H9 (cell line): Measurements from ENCODE around the gene TRRAP. TPM values are rescaled to one million over a fixed set of nuclear protein-coding genes. Genes with fewer than 3 reads are reported as not detected.

Experiments used
- DNase-seq: peaks from one replicate; pipeline ENCODE4 v3.0.0-alpha.2; 2017
- H2AFZ ChIP-seq: one replicate; pipeline ENCODE4 v1.6.1; 2013; ENCODE audit warnings: mild to moderate bottlenecking, low read length, control low read depth, moderate library complexity
- H2AK5ac ChIP-seq: 2 replicates; pipeline ENCODE4 v1.6.1; 2013; ENCODE audit warnings: low read length, control low read depth, mixed read lengths; ENCODE audit not compliant: insufficient read length
- H2BK120ac ChIP-seq: one replicate; pipeline ENCODE4 v1.6.1; 2013; ENCODE audit warnings: low read depth, mild to moderate bottlenecking, low read length, control low read depth, inconsistent platforms; ENCODE audit not compliant: poor library complexity, severe bottlenecking
- H2BK12ac ChIP-seq: 2 replicates; pipeline ENCODE4 v1.6.1; 2013; ENCODE audit warnings: low read length, control low read depth, mixed read lengths, low read depth; ENCODE audit not compliant: insufficient read length
- H2BK15ac ChIP-seq: 2 replicates; pipeline ENCODE4 v1.6.1; 2013; ENCODE audit warnings: low read depth, low read length, control low read depth
- H2BK20ac ChIP-seq: one replicate; pipeline ENCODE4 v1.6.1; 2013; ENCODE audit warnings: low read depth, mild to moderate bottlenecking, low read length, control low read depth, inconsistent platforms; ENCODE audit not compliant: poor library complexity, severe bottlenecking
- H2BK5ac ChIP-seq: 2 replicates; pipeline ENCODE4 v1.6.1; 2013; ENCODE audit warnings: low read length, control low read depth, mixed read lengths; ENCODE audit not compliant: insufficient read length
- H3K14ac ChIP-seq: 2 replicates; pipeline ENCODE4 v1.6.1; 2013; ENCODE audit warnings: low read length, control low read depth; ENCODE audit not compliant: insufficient read depth
- H3K18ac ChIP-seq: 2 replicates; pipeline ENCODE4 v1.6.1; 2013; ENCODE audit warnings: low read depth, mild to moderate bottlenecking, mixed read lengths, low read length, control low read depth; ENCODE audit not compliant: insufficient read length
- H3K23ac ChIP-seq: 2 replicates; pipeline ENCODE4 v1.6.1; 2013; ENCODE audit warnings: low read length, control low read depth, mixed read lengths, low read depth; ENCODE audit not compliant: insufficient read length
- H3K23me2 ChIP-seq: 2 replicates; pipeline ENCODE4 v1.6.1; 2013; ENCODE audit warnings: low read depth, mild to moderate bottlenecking, mixed read lengths, low read length, control low read depth; ENCODE audit not compliant: insufficient read length, poor library complexity, severe bottlenecking
- H3K27ac ChIP-seq: 2 replicates; pipeline ENCODE4 v1.5.1; 2013; ENCODE audit warnings: low read length, control low read depth, mixed read lengths, low read depth; ENCODE audit not compliant: insufficient read length
- H3K27me3 ChIP-seq: 2 replicates; pipeline ENCODE4 v1.6.1; 2013; ENCODE audit warnings: low read length, control low read depth, inconsistent platforms; ENCODE audit not compliant: insufficient read depth
- H3K4ac ChIP-seq: 2 replicates; pipeline ENCODE4 v1.6.1; 2013; ENCODE audit warnings: low read depth, mild to moderate bottlenecking, control low read depth, inconsistent platforms, low read length, moderate library complexity
- H3K4me1 ChIP-seq: 2 replicates; pipeline ENCODE4 v1.6.1; 2013; ENCODE audit warnings: low read length, control low read depth, inconsistent platforms; ENCODE audit not compliant: insufficient read depth
- H3K4me2 ChIP-seq: 2 replicates; pipeline ENCODE4 v1.6.1; 2013; ENCODE audit warnings: low read length, control low read depth, mixed read lengths; ENCODE audit not compliant: insufficient read length, insufficient read depth
- H3K56ac ChIP-seq: 2 replicates; pipeline ENCODE4 v1.6.1; 2013; ENCODE audit warnings: low read depth, mild to moderate bottlenecking, mixed read lengths, low read length, control low read depth; ENCODE audit not compliant: insufficient read length
- H3K79me1 ChIP-seq: 2 replicates; pipeline ENCODE4 v1.6.1; 2013; ENCODE audit warnings: low read depth, mild to moderate bottlenecking, moderate library complexity, low read length, control low read depth, inconsistent platforms; ENCODE audit not compliant: insufficient read depth, poor library complexity, severe bottlenecking
- H3K79me2 ChIP-seq: 2 replicates; pipeline ENCODE4 v1.6.1; 2013; ENCODE audit warnings: low read length, control low read depth, inconsistent platforms; ENCODE audit not compliant: insufficient read depth
- H3K9ac ChIP-seq: 2 replicates; pipeline ENCODE4 v1.6.1; 2013; ENCODE audit warnings: low read length, control low read depth, mixed read lengths; ENCODE audit not compliant: insufficient read length; ENCODE audit errors: extremely low read depth
- H3K9me3 ChIP-seq: one replicate; pipeline ENCODE4 v1.6.1; 2013; ENCODE audit warnings: low read depth, low read length, inconsistent platforms; ENCODE audit not compliant: control insufficient read depth
- H3T11ph ChIP-seq: one replicate; pipeline ENCODE4 v1.6.1; 2013; ENCODE audit warnings: mild to moderate bottlenecking, low read length, control low read depth, inconsistent platforms
- H4K20me1 ChIP-seq: one replicate; pipeline ENCODE4 v1.6.1; 2013; ENCODE audit not compliant: control insufficient read depth, insufficient read length, insufficient read depth
- H4K5ac ChIP-seq: 2 replicates; pipeline ENCODE4 v1.6.1; 2013; ENCODE audit warnings: low read depth, mild to moderate bottlenecking, mixed read lengths, low read length, control low read depth; ENCODE audit not compliant: insufficient read length
- H4K8ac ChIP-seq: replicated peaks from 2 replicates; pipeline ENCODE4 v1.6.1; 2013; ENCODE audit warnings: low read length, control low read depth, mixed read lengths, low read depth; ENCODE audit not compliant: insufficient read length
- H4K91ac ChIP-seq: 2 replicates; pipeline ENCODE4 v1.6.1; 2013; ENCODE audit warnings: low read depth, mild to moderate bottlenecking, moderate library complexity, mixed read lengths, low read length, control low read depth; ENCODE audit not compliant: insufficient read length
- H3K27ac Mint-ChIP-seq, 3 experiments: 2 replicates in 2 of 3; 3 replicates in 1 of 3; pipeline ENCODE4 v1.8.0; 2020 to 2021; ENCODE audit warnings: mixed read lengths in 3 of 3, mild to moderate bottlenecking in 1 of 3, moderate library complexity in 1 of 3
- H3K27me3 Mint-ChIP-seq: 2 replicates; pipeline ENCODE4 v1.8.0; 2021; ENCODE audit warnings: low read depth, mild to moderate bottlenecking, moderate library complexity, mixed read lengths
- H3K36me3 Mint-ChIP-seq, 3 experiments: 2 replicates in 2 of 3; 3 replicates in 1 of 3; pipeline ENCODE4 v1.8.0; 2020 to 2021; ENCODE audit warnings: low read depth in 3 of 3, mixed read lengths in 3 of 3; ENCODE audit not compliant: insufficient read depth in 1 of 3
- H3K4me1 Mint-ChIP-seq, 2 experiments: 2 replicates each; pipeline ENCODE4 v1.8.0; 2020; ENCODE audit warnings: mixed read lengths in 2 of 2
- H3K4me3 Mint-ChIP-seq, 2 experiments: 2 replicates in 1 of 2; 3 replicates in 1 of 2; pipeline ENCODE4 v1.8.0; 2020 to 2021; ENCODE audit warnings: mild to moderate bottlenecking in 2 of 2, mixed read lengths in 2 of 2, moderate library complexity in 1 of 2
- H3K9me3 Mint-ChIP-seq, 2 experiments: 2 replicates in 1 of 2; 3 replicates in 1 of 2; pipeline ENCODE4 v1.8.0; 2020; ENCODE audit warnings: mild to moderate bottlenecking in 2 of 2, mixed read lengths in 2 of 2, moderate library complexity in 1 of 2
- WGBS: extraction: QIAGEN DNeasy Blood & Tissue Kit; methylation state at CpG from one replicate; pipeline ENCODE4 v1.1.7; 2013; ENCODE audit warnings: missing lambda C conversion rate, low lambda C conversion rate, mixed read lengths; ENCODE audit not compliant: insufficient read length; ENCODE audit errors: extremely low coverage; 5-methylcytosine and 5-hydroxymethylcytosine counted together
- total RNA-seq: library from RNA; stranded (reverse); gene quantifications from 2 replicates; pipeline ENCODE4 v1.2.1, GENCODE V29; 2021
- TF ChIP-seq, protein P1 (sequence below): fragments of 200-600 bp; sonication (generic); conservative IDR thresholded peaks from 3 replicates; pipeline ENCODE4 v1.8.0; 2021; ENCODE audit warnings: antibody characterized with exemption, mild to moderate bottlenecking

TRRAP gene
- total RNA-seq, 1 experiment from 2014 or later = 58.6 TPM

DNA sequence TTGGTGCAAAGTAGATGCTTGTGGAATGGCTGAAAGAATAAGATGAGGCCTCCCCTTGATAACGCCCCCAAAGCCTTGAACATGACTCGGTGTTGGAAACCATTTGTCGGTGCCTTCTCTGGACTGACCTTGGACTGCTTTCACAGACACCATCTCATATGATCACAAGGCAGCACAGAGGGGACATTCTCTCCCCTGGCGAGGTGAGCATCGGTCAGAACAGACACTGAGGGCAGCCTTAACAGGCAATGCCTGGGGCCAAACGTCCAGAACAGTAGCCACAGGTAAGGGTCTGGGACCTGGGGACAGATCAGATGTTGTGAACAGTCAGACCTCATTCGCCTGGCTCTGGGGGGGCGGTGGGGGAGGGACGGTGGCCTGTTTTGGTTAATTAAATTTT lies 2.8 kb upstream of the TRRAP start:
- no peak overlapping the region for H2AK5ac ChIP-seq
- peaks cover 9% of the 10 kb centered on the region for H3K79me2 ChIP-seq
- H3K4me3 Mint-ChIP-seq = no peak overlapping the region
- H3K36me3 Mint-ChIP-seq = peaks cover 0 to 2% (median 2%) of the 10 kb centered on the region in 3 experiments; a peak in 3 of 7 replicates
- no peak overlapping the region for H3K4me2 ChIP-seq
- H2BK12ac ChIP-seq = no peak overlapping the region
- H2BK15ac ChIP-seq = no peak overlapping the region
- H3K27me3 ChIP-seq = no peaks in the 10 kb centered on the region
- peaks cover 7% of the 10 kb centered on the region for H3K23me2 ChIP-seq
- no peak overlapping the region for H4K5ac ChIP-seq
- H3K9me3 Mint-ChIP-seq = no peaks in the 10 kb centered on the region
- no peak overlapping the region for H3K14ac ChIP-seq
- H3K27ac Mint-ChIP-seq = no peak overlapping the region
- H3K56ac ChIP-seq = no peak overlapping the region
- peaks cover 23% of the 10 kb centered on the region for H3K27me3 Mint-ChIP-seq
- no peaks in the 10 kb centered on the region for H3K9me3 ChIP-seq
- no peak overlapping the region for H4K91ac ChIP-seq
- no peaks in the 10 kb centered on the region; the same call in 1 of the 2 replicates for H3K4me1 ChIP-seq
- TF ChIP-seq, protein P1, sequence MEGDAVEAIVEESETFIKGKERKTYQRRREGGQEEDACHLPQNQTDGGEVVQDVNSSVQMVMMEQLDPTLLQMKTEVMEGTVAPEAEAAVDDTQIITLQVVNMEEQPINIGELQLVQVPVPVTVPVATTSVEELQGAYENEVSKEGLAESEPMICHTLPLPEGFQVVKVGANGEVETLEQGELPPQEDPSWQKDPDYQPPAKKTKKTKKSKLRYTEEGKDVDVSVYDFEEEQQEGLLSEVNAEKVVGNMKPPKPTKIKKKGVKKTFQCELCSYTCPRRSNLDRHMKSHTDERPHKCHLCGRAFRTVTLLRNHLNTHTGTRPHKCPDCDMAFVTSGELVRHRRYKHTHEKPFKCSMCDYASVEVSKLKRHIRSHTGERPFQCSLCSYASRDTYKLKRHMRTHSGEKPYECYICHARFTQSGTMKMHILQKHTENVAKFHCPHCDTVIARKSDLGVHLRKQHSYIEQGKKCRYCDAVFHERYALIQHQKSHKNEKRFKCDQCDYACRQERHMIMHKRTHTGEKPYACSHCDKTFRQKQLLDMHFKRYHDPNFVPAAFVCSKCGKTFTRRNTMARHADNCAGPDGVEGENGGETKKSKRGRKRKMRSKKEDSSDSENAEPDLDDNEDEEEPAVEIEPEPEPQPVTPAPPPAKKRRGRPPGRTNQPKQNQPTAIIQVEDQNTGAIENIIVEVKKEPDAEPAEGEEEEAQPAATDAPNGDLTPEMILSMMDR = no peak
- peaks cover 7% of the 10 kb centered on the region for H3K79me1 ChIP-seq
- H2BK5ac ChIP-seq = no peak overlapping the region
- no peak overlapping the region for H3T11ph ChIP-seq
- H3K4ac ChIP-seq = no peak overlapping the region
- H3K4me1 Mint-ChIP-seq = peaks cover 16 to 18% of the 10 kb centered on the region in 2 experiments
- no peak overlapping the region for H2BK120ac ChIP-seq
- DNase-seq = no peak
- no peak overlapping the region for H3K27ac ChIP-seq
- no peak overlapping the region for H3K23ac ChIP-seq
- no peak overlapping the region for H2AFZ ChIP-seq
- no CpG with 5 or more reads among the region's 9 CpGs for WGBS
- H3K9ac ChIP-seq = no peak overlapping the region
- H2BK20ac ChIP-seq = no peak overlapping the region
- no peak overlapping the region for H4K8ac ChIP-seq
- H3K18ac ChIP-seq = no peak overlapping the region
- H4K20me1 ChIP-seq = no peaks in the 10 kb centered on the region
